Lung (tissue), 12 donors: ENCODE data around the gene RASAL2. TPM values are rescaled to one million over a fixed set of nuclear protein-coding genes. Genes with fewer than 3 reads are reported as not detected.

Source experiments
- ATAC-seq: fragments of 200-7000 bp; cut with Tn5 transposase; one replicate; pipeline ENCODE4 v1.9.1; 2020; ENCODE audit warnings: moderate number of reproducible peaks; ENCODE audit not compliant: insufficient read depth, low FRiP score
- DNase-seq, 3 donors: peaks; one replicate each; pipeline ENCODE4 v3.0.0-alpha.2; 2013 to 2017
- H3K27ac ChIP-seq, 2 donors: one replicate each; pipeline ENCODE4 v1.5.1; 2013; ENCODE audit warnings: mild to moderate bottlenecking in 2 of 2, moderate library complexity in 2 of 2, control low read depth in 1 of 2, inconsistent platforms in 1 of 2, low read depth in 1 of 2, low read length in 1 of 2
- H3K27me3 ChIP-seq, 3 donors: one replicate each; pipeline ENCODE4 v1.5.1; 2013; ENCODE audit warnings: low read length in 2 of 3; ENCODE audit not compliant: control insufficient read depth in 3 of 3, insufficient read depth in 3 of 3
- H3K36me3 ChIP-seq, 4 donors: one replicate each; pipeline ENCODE4 v1.5.1; 2013; ENCODE audit warnings: low read length in 4 of 4, mild to moderate bottlenecking in 1 of 4, moderate library complexity in 1 of 4; ENCODE audit not compliant: control insufficient read depth in 4 of 4, insufficient read depth in 4 of 4
- H3K4me1 ChIP-seq, 5 donors: one replicate each; pipeline ENCODE4 v1.5.1; 2013; ENCODE audit warnings: low read length in 5 of 5, mild to moderate bottlenecking in 2 of 5, moderate library complexity in 1 of 5; ENCODE audit not compliant: control insufficient read depth in 5 of 5, insufficient read depth in 5 of 5
- H3K4me3 ChIP-seq: one replicate; pipeline ENCODE4 v1.5.1; 2013; ENCODE audit warnings: mild to moderate bottlenecking, control low read depth, moderate library complexity
- H3K9ac ChIP-seq, 2 donors: one replicate each; pipeline ENCODE4 v1.5.1; 2013; ENCODE audit warnings: low read length in 2 of 2, control low read depth in 1 of 2; ENCODE audit not compliant: insufficient read depth in 1 of 2
- H3K9me3 ChIP-seq, 4 donors: one replicate each; pipeline ENCODE4 v1.5.1; 2013; ENCODE audit warnings: low read length in 3 of 4, mild to moderate bottlenecking in 1 of 4, moderate library complexity in 1 of 4; ENCODE audit not compliant: control insufficient read depth in 4 of 4, insufficient read depth in 3 of 4
- CTCF ChIP-seq: IDR thresholded peaks from 2 replicates; pipeline ENCODE4 v1.5.1; 2012; ENCODE audit warnings: mild to moderate bottlenecking; ENCODE audit errors: control extremely low read depth, extremely low read depth
- WGBS, 2 donors: extraction: QIAGEN DNeasy Blood & Tissue Kit; methylation state at CpG; one replicate each; pipeline ENCODE4 v1.1.7; 2013; 5-methylcytosine and 5-hydroxymethylcytosine counted together
- polyA plus RNA-seq, 2 donors: library from polyadenylated mRNA; stranded (reverse); fragments of 200-250 nt; gene quantifications; one replicate each; pipeline ENCODE4 v1.2.1, GENCODE V29; 2013
- total RNA-seq, 2 donors: library from RNA; depleted of rRNA in 1 of 2; stranded (reverse); fragments of >200 nt in 1 of 2; gene quantifications; one replicate each; pipeline ENCODE4 v1.2.1, GENCODE V29; 2014 to 2021
- donor health status: control.
- donor health status: control.
- donor health status: Bipolar disorder and iron deficiency.
- donor health status: healthy.
- donor health status: DM: yes; HTN: yes; CAD: no.

RASAL2 gene
- total and polyA plus RNA-seq, 4 donors: 4.9 to 34.8 (median 15.8) TPM

GRCh38 chr1:178530037-178530402 lies 436.1 kb downstream of the RASAL2 start:
- no peaks in the 10 kb centered on the region for H3K36me3 ChIP-seq
- no peak for DNase-seq
- no peak overlapping the region for H3K9ac ChIP-seq
- no peak for TF ChIP-seq CTCF
- H3K27me3 ChIP-seq: no peaks in the 10 kb centered on the region
- no peak for ATAC-seq
- no peaks in the 10 kb centered on the region for H3K9me3 ChIP-seq
- peaks cover 0 to 5% (median 0%) of the 10 kb centered on the region in 5 donors for H3K4me1 ChIP-seq
- no peak overlapping the region for H3K4me3 ChIP-seq
- 75 to 94% methylated on average over 2 of the region's 2 CpGs for WGBS, 2 donors
- H3K27ac ChIP-seq: no peak overlapping the region

GRCh38 chr1:178530502-178530901 lies 436.6 kb downstream of the RASAL2 start:
- Histone ChIP-seq H3K4me1 (peaks cover 0 to 5% (median 0%) of the 10 kb centered on the region in 5 donors), H3K9ac (no peak overlapping the region), H3K27ac (no peak overlapping the region), H3K27me3 (no peaks in the 10 kb centered on the region), H3K4me3 (no peak overlapping the region), H3K36me3 (no peaks in the 10 kb centered on the region), H3K9me3 (no peaks in the 10 kb centered on the region)
- 91% methylated on average over 3 of the region's 3 CpGs for WGBS, 2 donors
- ATAC-seq (no peak), DNase-seq (no peak)
- no peak for TF ChIP-seq CTCF

GRCh38 chr1:178531887-178532286 lies 438.0 kb downstream of the RASAL2 start:
- Histone ChIP-seq H3K4me3 (no peak overlapping the region), H3K4me1 (peaks cover 0 to 9% (median 0%) of the 10 kb centered on the region in 5 donors), H3K9me3 (no peaks in the 10 kb centered on the region), H3K9ac (no peak overlapping the region), H3K27me3 (no peaks in the 10 kb centered on the region), H3K27ac (no peak overlapping the region), H3K36me3 (no peaks in the 10 kb centered on the region)
- DNase-seq (peak in 2 of 3 donors; percentile 57 to 73), ATAC-seq (peak; percentile 9)
- WGBS, 2 donors: 53 to 59% methylated on average over 10 of the region's 10 CpGs
- no peak for TF ChIP-seq CTCF

- Histone ChIP-seq H3K27ac (no peak overlapping the region), H3K9ac (no peak overlapping the region), H3K9me3 (no peaks in the 10 kb centered on the region), H3K4me3 (no peak overlapping the region), H3K4me1 (peaks cover 0 to 14% (median 3%) of the 10 kb centered on the region in 5 donors), H3K36me3 (no peaks in the 10 kb centered on the region), H3K27me3 (no peaks in the 10 kb centered on the region)
- DNase-seq (peak; percentile 83 to 87 (median 86)), ATAC-seq (peak; percentile 81)
- TF ChIP-seq CTCF: peak; percentile 85
- 15 to 16% methylated on average over 13 of the region's 13 CpGs for WGBS, 2 donors
These were observed 438.5 kb downstream of the RASAL2 start for GRCh38 chr1:178532392-178532791.
